ENCODE results near the gene SCGN.

GRCh38 chr6:25623879-25624278 lies 28.1 kb upstream of the SCGN start:
- TF ChIP-seq CTCF (tag by site-specific recombination; IDR thresholded peaks at IDR 0.05) (no peak), ZNF76 (tag by site-specific recombination; IDR thresholded peaks at IDR 0.05; ENCODE audit: borderline replicate concordance, low read depth) (no peak), ZNF555 (tag by site-specific recombination; conservative IDR thresholded peaks at IDR 0.05) (no peak)
